Activated CD8-positive, alpha-beta memory T cell treated with anti-CD3 and anti-CD28 coated beads, Interleukin-2, amount 50 U/mL, for 4 hours (primary cell): ENCODE measurements around the gene PRRC2A.
A peak's percentile ranks its signal among the peaks of the same experiment; 100 is the strongest.

Source experiments
- DNase-seq: peaks from one replicate; pipeline ENCODE4 v3.0.0-alpha.2; 2020

PRRC2A gene

GRCh38 chr6:31676322-31676903 is 55.9 kb downstream of the PRRC2A start:
- no peak for DNase-seq

GRCh38 chr6:31676904-31677303 is 56.4 kb downstream of the PRRC2A start:
- DNase-seq: no peak

DNA sequence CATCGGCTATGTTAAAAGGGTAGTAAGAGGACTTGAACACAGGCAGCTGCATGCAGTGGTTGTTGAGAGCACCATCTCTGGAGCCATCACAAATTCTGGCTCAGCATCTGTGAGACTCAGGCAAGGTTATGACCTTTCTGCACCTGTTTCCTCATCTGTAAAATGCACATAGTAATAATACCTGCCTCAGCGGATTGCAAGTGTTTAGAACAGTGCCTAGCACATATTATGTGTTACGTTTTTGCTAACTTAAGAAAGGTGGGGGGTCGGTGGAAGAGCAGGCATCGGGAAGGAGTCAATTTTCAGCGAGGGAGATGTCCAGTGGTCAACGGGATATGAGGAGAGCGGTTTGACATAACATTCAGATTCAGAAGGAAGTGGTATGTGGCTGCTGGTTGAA is 57.4 kb downstream of the PRRC2A start:
- DNase-seq: no peak

GRCh38 chr6:31680226-31681134 is 60.0 kb downstream of the PRRC2A start, which contains the start of gene LY6G5C:
TSS of gene LY6G5C (minus strand) at chr6:31681067. CDS start at chr6:31680373, 694 bp downstream.
- peak; percentile 64 for DNase-seq

GRCh38 chr6:31681135-31681671 is 60.7 kb downstream of the PRRC2A start:
- peak; percentile 45 for DNase-seq

DNA sequence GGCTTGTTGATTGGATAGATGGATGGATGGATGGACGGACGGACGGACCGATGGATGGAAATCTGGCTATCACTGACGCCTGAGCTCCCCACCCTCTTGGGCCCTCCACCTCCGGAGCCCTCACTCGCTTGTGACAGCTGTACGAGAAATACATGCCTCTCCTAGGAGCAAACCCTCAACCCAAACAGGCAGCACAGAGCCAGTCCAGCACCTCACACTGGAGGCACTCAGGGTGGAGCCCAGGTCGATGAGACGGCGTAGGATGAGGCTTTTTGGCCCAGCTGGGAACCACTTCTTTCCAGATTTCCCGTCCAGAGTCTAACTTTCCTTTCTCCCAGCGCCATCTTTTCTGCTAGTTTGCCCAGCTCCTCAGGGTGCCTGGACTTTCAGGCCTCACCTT is 63.1 kb downstream of the PRRC2A start:
- no peak for DNase-seq

DNA sequence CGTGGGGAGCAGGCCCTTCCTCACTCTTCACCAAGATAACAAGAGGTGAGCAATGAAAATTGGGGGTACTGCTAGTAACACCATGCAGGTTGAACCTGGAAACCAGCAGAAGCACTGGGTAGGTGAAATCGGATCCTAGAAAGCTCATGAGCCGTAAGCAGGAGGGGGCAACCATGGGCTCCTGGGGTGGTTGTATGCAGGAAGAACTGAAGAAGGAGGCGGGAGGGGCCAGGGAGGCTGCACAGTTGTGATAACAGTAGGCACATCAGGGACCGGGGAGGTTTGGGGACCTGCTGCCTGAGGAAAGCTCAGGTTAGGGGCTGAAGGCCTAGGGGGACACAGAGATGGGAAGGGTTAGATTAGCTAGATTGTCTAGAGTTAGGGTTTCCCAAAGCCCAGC is 66.0 kb downstream of the PRRC2A start:
- no peak for DNase-seq

DNA sequence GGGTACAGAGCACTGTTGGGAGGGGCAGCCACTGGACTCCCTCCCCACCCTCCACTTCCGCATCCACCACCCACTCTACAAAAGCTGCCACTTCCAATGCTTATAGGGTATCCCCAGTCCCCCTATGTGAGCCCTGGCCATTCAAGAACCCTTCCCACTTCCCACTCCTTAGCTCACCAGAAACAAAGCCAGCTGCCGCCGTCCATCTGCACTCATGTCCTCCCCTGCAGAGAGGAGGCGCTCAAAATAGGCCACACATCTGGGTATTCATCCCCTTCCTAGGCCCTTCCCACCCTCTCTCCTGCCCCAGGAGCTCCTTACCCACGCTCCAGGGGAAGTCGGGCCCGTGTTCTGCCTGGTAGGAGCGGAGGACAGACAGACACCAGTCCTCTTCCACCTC is 66.8 kb downstream of the PRRC2A start:
- DNase-seq: no peak
